PC-9 (cell line): ENCODE measurements around the gene RASAL2. TPM values are rescaled to one million over a fixed set of nuclear protein-coding genes. Genes with fewer than 3 reads are reported as not detected.

Experiments
- BruUV-seq: library from RNA; stranded (reverse); fragments of 400-500 nt; replicated peaks from 2 replicates; lab custom pipeline; 2021; lab: Mats Ljungman, UMichigan
- CTCF ChIA-PET: fragments of 300-600 bp; sonication (Branson Sonifier 250); formaldehyde crosslinking; loops from one replicate; lab custom pipeline; 2022; ENCODE audit warnings: antibody characterized with exemption; lab: Charles Lee
- POLR2A ChIA-PET: fragments of 300-600 bp; sonication (Branson Sonifier 250); formaldehyde crosslinking; loops from one replicate; lab custom pipeline; 2022; ENCODE audit warnings: antibody characterized with exemption; ENCODE audit not compliant: unreplicated experiment; lab: Charles Lee
- DNase-seq, 2 experiments: peaks; one replicate each; pipeline versions ENCODE4 v3.0.0 to v3.0.0-alpha.2; 2015 to 2022; ENCODE audit warnings: mixed read lengths in 1 of 2
- H2AFZ ChIP-seq: fragments of 200-600 bp; sonication (generic); 2 replicates; pipeline ENCODE4 v1.8.1; 2017; ENCODE audit warnings: antibody characterized with exemption
- H3F3A ChIP-seq: fragments of 200-600 bp; sonication (generic); 2 replicates; pipeline ENCODE4 v1.8.1; 2017; ENCODE audit warnings: antibody characterized with exemption, mild to moderate bottlenecking, low read depth; ENCODE audit not compliant: insufficient read depth
- H3K27ac ChIP-seq: fragments of 200-600 bp; sonication (generic); 2 replicates; pipeline ENCODE4 v1.6.1; 2016; ENCODE audit warnings: mixed run types
- H3K27me3 ChIP-seq: fragments of 200-600 bp; sonication (generic); 2 replicates; pipeline ENCODE4 v1.6.1; 2016; ENCODE audit warnings: low read depth, mixed run types; ENCODE audit not compliant: insufficient read depth
- H3K36me3 ChIP-seq: fragments of 200-600 bp; sonication (generic); 2 replicates; pipeline ENCODE4 v1.6.1; 2016; ENCODE audit warnings: low read depth, mixed run types
- H3K4me1 ChIP-seq: fragments of 200-600 bp; sonication (generic); replicated peaks from 2 replicates; pipeline ENCODE4 v1.6.1; 2016; ENCODE audit warnings: mixed run types; ENCODE audit not compliant: insufficient read depth
- H3K4me2 ChIP-seq: fragments of 200-600 bp; sonication (generic); 2 replicates; pipeline ENCODE4 v1.6.1; 2017; ENCODE audit warnings: mixed run types
- H3K4me3 ChIP-seq: fragments of 200-600 bp; sonication (generic); 2 replicates; pipeline ENCODE4 v1.6.1; 2016; ENCODE audit warnings: mixed run types
- H3K79me2 ChIP-seq: fragments of 200-600 bp; sonication (generic); 2 replicates; pipeline ENCODE4 v1.6.1; 2017; ENCODE audit warnings: low read depth, mixed run types
- H3K9me2 ChIP-seq: fragments of 200-600 bp; sonication (generic); 2 replicates; pipeline ENCODE4 v1.8.1; 2017; ENCODE audit warnings: mild to moderate bottlenecking; ENCODE audit not compliant: insufficient read depth
- H3K9me3 ChIP-seq: fragments of 200-600 bp; sonication (generic); 2 replicates; pipeline ENCODE4 v1.8.1; 2016; ENCODE audit warnings: low read depth; ENCODE audit not compliant: insufficient read depth
- H4K20me1 ChIP-seq: fragments of 200-600 bp; sonication (generic); 2 replicates; pipeline ENCODE4 v1.8.1; 2017; ENCODE audit not compliant: insufficient read depth
- EZH2 ChIP-seq: fragments of 200-600 bp; sonication (generic); IDR thresholded peaks from 2 replicates; pipeline ENCODE4 v1.8.0; 2017; ENCODE audit warnings: antibody characterized with exemption, low read depth
- intact Hi-C: fragments of 100-400 bp; cut with micrococcal nuclease; formaldehyde crosslinking; loops from one replicate; pipeline ENCODE4 v1.10.0; 2022; ENCODE audit not compliant: unreplicated experiment
- total RNA-seq: library from RNA; stranded (reverse); gene quantifications from 2 replicates; pipeline ENCODE4 v1.2.3, GENCODE V29; 2021
- TF ChIP-seq, protein P1 (sequence below): fragments of 200-600 bp; sonication (generic); conservative IDR thresholded peaks from 2 replicates; pipeline ENCODE4 v1.6.1; 2017; ENCODE audit warnings: mixed run types, antibody characterized with exemption, mild to moderate bottlenecking, moderate library complexity

RASAL2 gene
- total RNA-seq, 1 experiment from 2014 or later: 54.1 TPM

GRCh38 chr1:178155481-178156255 is 61.8 kb downstream of the RASAL2 start:
- Histone ChIP-seq H2AFZ (no peak overlapping the region), H3K27ac (no peak overlapping the region), H3K4me2 (no peak overlapping the region), H3K27me3 (no peaks in the 10 kb centered on the region), H3K79me2 (peaks cover 73% of the 10 kb centered on the region), H3F3A (no peaks in the 10 kb centered on the region), H3K4me3 (no peak overlapping the region), H3K4me1 (0 out of 2 replicates have a peak, but pooled peaks cover 5% of the 10 kb centered on the region), H3K9me2 (no peaks in the 10 kb centered on the region), H3K36me3 (no peaks in the 10 kb centered on the region), H3K9me3 (no peaks in the 10 kb centered on the region), H4K20me1 (no peaks in the 10 kb centered on the region)
- TF ChIP-seq, protein P1, sequence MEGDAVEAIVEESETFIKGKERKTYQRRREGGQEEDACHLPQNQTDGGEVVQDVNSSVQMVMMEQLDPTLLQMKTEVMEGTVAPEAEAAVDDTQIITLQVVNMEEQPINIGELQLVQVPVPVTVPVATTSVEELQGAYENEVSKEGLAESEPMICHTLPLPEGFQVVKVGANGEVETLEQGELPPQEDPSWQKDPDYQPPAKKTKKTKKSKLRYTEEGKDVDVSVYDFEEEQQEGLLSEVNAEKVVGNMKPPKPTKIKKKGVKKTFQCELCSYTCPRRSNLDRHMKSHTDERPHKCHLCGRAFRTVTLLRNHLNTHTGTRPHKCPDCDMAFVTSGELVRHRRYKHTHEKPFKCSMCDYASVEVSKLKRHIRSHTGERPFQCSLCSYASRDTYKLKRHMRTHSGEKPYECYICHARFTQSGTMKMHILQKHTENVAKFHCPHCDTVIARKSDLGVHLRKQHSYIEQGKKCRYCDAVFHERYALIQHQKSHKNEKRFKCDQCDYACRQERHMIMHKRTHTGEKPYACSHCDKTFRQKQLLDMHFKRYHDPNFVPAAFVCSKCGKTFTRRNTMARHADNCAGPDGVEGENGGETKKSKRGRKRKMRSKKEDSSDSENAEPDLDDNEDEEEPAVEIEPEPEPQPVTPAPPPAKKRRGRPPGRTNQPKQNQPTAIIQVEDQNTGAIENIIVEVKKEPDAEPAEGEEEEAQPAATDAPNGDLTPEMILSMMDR: no peak
- TF ChIP-seq EZH2: no peak
- intact Hi-C loops: no loop called here
- ChIA-PET CTCF (interaction anchor here (0.6 kb wide), 1 partner anchor 914 kb away, joined by 3 read pairs; no protein-coding TSS in a partner anchor), POLR2A (interaction anchor here (0.6 kb wide), 1 partner anchor 11 kb away, joined by 11 read pairs; no protein-coding TSS in a partner anchor)
- DNase-seq: no peak
- no TSS peak for BruUV-seq

DNA sequence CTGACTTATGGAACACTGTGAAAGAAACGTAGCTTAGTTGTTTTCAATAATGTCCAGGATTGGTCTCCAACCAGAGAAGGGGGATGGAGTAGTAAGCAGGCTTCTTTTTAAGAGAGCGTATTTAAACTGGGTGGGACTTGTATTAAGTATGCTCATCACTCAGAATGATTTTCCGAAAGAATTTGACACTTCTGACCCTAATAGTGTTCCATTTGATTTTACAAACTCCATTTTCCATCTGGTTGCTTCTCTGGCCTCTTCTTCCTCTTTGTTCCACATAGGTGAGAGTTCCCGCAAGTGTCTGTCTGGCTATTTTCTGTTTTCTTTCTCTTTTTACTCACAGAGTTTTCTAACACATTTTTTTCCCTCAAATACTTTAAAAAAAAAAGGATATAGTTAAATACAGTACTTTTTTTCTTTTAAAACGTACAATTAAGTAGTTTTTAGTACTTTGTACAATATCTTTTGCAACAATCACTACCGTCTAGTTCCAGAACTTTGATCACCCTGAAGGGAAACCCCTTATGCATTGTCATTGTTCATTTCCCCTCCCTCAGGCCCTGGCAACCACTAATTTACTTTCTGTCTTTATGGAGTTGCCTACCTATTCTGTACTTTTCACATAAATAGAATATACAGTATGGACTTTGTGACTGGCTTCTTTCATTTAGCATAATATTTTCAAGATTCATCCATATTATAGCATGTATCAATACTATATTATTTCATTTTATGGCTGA is 67.0 kb downstream of the RASAL2 start:
- no peak overlapping the region for H3K4me2 ChIP-seq
- no peak overlapping the region for H3K27ac ChIP-seq
- H2AFZ ChIP-seq: no peak overlapping the region
- H3K4me1 ChIP-seq: no peaks in the 10 kb centered on the region
- POLR2A ChIA-PET: no interaction called here
- no peaks in the 10 kb centered on the region for H3K27me3 ChIP-seq
- TF ChIP-seq, protein P1: no peak
- no peaks in the 10 kb centered on the region for H3K36me3 ChIP-seq
- no peaks in the 10 kb centered on the region for H3K9me3 ChIP-seq
- intact Hi-C loops: no loop called here
- H3K4me3 ChIP-seq: no peak overlapping the region
- no peak for DNase-seq
- H3K79me2 ChIP-seq: peaks cover 57% of the 10 kb centered on the region
- no peaks in the 10 kb centered on the region for H3F3A ChIP-seq
- CTCF ChIA-PET: no interaction called here
- H3K9me2 ChIP-seq: no peaks in the 10 kb centered on the region
- BruUV-seq: no TSS peak
- H4K20me1 ChIP-seq: peaks cover 5% of the 10 kb centered on the region; the same call in 1 of the 2 replicates

DNA sequence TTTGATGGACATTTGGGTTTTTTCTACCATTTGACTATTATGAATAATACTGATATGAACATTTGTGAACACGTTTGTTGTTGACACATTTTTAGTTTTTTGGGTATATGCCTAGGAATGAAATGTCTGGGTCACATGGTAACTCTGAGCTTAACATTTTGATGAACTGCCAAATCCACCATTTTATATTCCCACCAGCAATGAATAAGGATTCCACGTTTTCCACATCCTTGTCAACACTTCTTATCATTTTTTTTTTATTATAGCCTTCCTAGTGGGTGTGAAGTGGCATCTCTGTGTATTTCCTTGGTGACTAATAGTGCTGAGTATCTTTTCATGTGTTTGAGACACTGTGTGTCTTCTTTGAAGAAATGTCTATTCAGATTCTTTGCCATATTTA is 67.6 kb downstream of the RASAL2 start:
- POLR2A ChIA-PET: no interaction called here
- Histone ChIP-seq H3K79me2 (peaks cover 51% of the 10 kb centered on the region), H3K9me3 (no peaks in the 10 kb centered on the region), H3K9me2 (no peaks in the 10 kb centered on the region), H3K4me2 (no peak overlapping the region), H3K4me3 (no peak overlapping the region), H3K4me1 (no peaks in the 10 kb centered on the region), H3K27ac (no peak overlapping the region), H4K20me1 (peaks cover 5% of the 10 kb centered on the region; the same call in 1 of the 2 replicates), H2AFZ (no peak overlapping the region), H3F3A (no peaks in the 10 kb centered on the region), H3K27me3 (no peaks in the 10 kb centered on the region), H3K36me3 (no peaks in the 10 kb centered on the region)
- CTCF ChIA-PET: no interaction called here
- BruUV-seq: no TSS peak
- TF ChIP-seq, protein P1: no peak
- no peak for TF ChIP-seq EZH2
- intact Hi-C loops: no loop called here
- DNase-seq: no peak
